Erythroblast (primary cell): Measurements from ENCODE around the gene NGF.

ENCODE experiments used
- GATA1 ChIP-seq: IDR thresholded peaks from 2 replicates; pipeline ENCODE4 v1.6.1; 2011; ENCODE audit warnings: low read depth, mild to moderate bottlenecking, control low read depth, low read length, moderate library complexity
- POLR2A ChIP-seq: IDR thresholded peaks from 2 replicates; pipeline ENCODE4 v1.6.1; 2011; ENCODE audit warnings: mild to moderate bottlenecking, low read length

GRCh38 chr1:115258302-115258866 is 79.7 kb downstream of the NGF start:
- TF ChIP-seq POLR2A: no peak
- TF ChIP-seq GATA1: no peak
